Keratinocyte (primary cell): ENCODE measurements around the gene TIRAP. TPM values are rescaled to one million over a fixed set of nuclear protein-coding genes. Genes with fewer than 3 reads are reported as not detected.

Source experiments
- DNase-seq: peaks from one replicate; pipeline ENCODE4 v3.0.0-alpha.2; 2011; ENCODE audit warnings: low read depth, missing footprints, low spot score
- FAIRE-seq: peaks from 2 replicates; lab custom pipeline; 2011; peaks lifted over from hg19 to GRCh38; lab: Jason Lieb, UNC
- H2AFZ ChIP-seq: 2 replicates; pipeline ENCODE4 v1.6.0; 2012; ENCODE audit warnings: low read length, control low read depth, inconsistent platforms; ENCODE audit not compliant: control insufficient read depth
- H3K27ac ChIP-seq: 2 replicates; pipeline ENCODE4 v1.5.1; 2011; ENCODE audit warnings: low read length; ENCODE audit not compliant: control insufficient read depth, insufficient read depth
- H3K27me3 ChIP-seq: 3 replicates; pipeline ENCODE4 v1.6.0; 2011; ENCODE audit warnings: low read length; ENCODE audit not compliant: control insufficient read depth, insufficient read depth; ENCODE audit errors: extremely low read depth
- H3K36me3 ChIP-seq, 2 experiments: 2 replicates in 1 of 2; 3 replicates in 1 of 2; pipeline ENCODE4 v1.5.1; 2011; ENCODE audit warnings: low read length in 2 of 2, mild to moderate bottlenecking in 1 of 2; ENCODE audit not compliant: control insufficient read depth in 2 of 2, insufficient read depth in 2 of 2; ENCODE audit errors: extremely low read depth in 1 of 2
- H3K4me1 ChIP-seq: 3 replicates; pipeline ENCODE4 v1.5.1; 2011; ENCODE audit warnings: low read length; ENCODE audit not compliant: control insufficient read depth, insufficient read depth; ENCODE audit errors: extremely low read depth
- H3K4me2 ChIP-seq: 3 replicates; pipeline ENCODE4 v1.6.0; 2011; ENCODE audit warnings: low read depth, low read length; ENCODE audit not compliant: control insufficient read depth, insufficient read depth; ENCODE audit errors: extremely low read depth
- H3K4me3 ChIP-seq, 3 experiments: fragments of 200-600 bp in 1 of 3; sonication (generic) in 1 of 3; 2 replicates in 2 of 3; 3 replicates in 1 of 3; pipeline ENCODE4 v1.5.1; 2011 to 2016; ENCODE audit warnings: low read length in 3 of 3, mild to moderate bottlenecking in 3 of 3, control low read depth in 2 of 3, inconsistent platforms in 1 of 3, low read depth in 1 of 3, mixed read lengths in 1 of 3, mixed run types in 1 of 3, moderate library complexity in 1 of 3; ENCODE audit not compliant: control insufficient read depth in 2 of 3, insufficient read depth in 2 of 3; ENCODE audit errors: extremely low read depth in 1 of 3
- H3K79me2 ChIP-seq: 2 replicates; pipeline ENCODE4 v1.6.0; 2012; ENCODE audit warnings: low read length; ENCODE audit not compliant: control insufficient read depth, insufficient read depth
- H3K9ac ChIP-seq: 3 replicates; pipeline ENCODE4 v1.6.0; 2011; ENCODE audit warnings: low read length; ENCODE audit not compliant: control insufficient read depth, insufficient read depth; ENCODE audit errors: extremely low read depth
- H3K9me1 ChIP-seq: 3 replicates; pipeline ENCODE4 v1.6.0; 2011; ENCODE audit warnings: low read length; ENCODE audit not compliant: control insufficient read depth, insufficient read depth; ENCODE audit errors: extremely low read depth
- H3K9me3 ChIP-seq: 2 replicates; pipeline ENCODE4 v1.5.1; 2012; ENCODE audit warnings: low read depth, low read length; ENCODE audit not compliant: control insufficient read depth
- H4K20me1 ChIP-seq: 3 replicates; pipeline ENCODE4 v1.6.0; 2011; ENCODE audit warnings: low read length; ENCODE audit not compliant: control insufficient read depth, insufficient read depth; ENCODE audit errors: extremely low read depth
- CTCF ChIP-seq, 3 experiments: IDR thresholded peaks in 1 of 3; conservative IDR thresholded peaks in 1 of 3; optimal IDR thresholded peaks in 1 of 3; 2 replicates in 2 of 3; 3 replicates in 1 of 3; pipeline versions ENCODE3 to v1.5.1; 2011; ENCODE audit warnings: low read length in 3 of 3, mild to moderate bottlenecking in 3 of 3, moderate library complexity in 2 of 3, control low read depth in 1 of 3, inconsistent platforms in 1 of 3; ENCODE audit not compliant: insufficient read depth in 2 of 3; ENCODE audit errors: extremely low read depth in 1 of 3
- EZH2 ChIP-seq: IDR thresholded peaks from one replicate; pipeline ENCODE4 v1.6.1; 2012; ENCODE audit warnings: inconsistent platforms, mild to moderate bottlenecking, low read length, moderate library complexity
- dilution Hi-C: fragments of 300-500 bp; cut with MboI; formaldehyde crosslinking; loops from one replicate; pipeline ENCODE4 v1.7.0; 2020; ENCODE audit warnings: low sequenced_read_pairs; ENCODE audit not compliant: extremely low pct_ligation_motif_present
- polyA plus RNA-seq, 5 experiments: library from polyadenylated mRNA; depleted of rRNA in 3 of 5; stranded (reverse) in 3 of 5; stranded (forward) in 1 of 5; unstranded in 1 of 5; fragments of >200 nt; gene quantifications; 1 replicate in 1 of 5; 2 replicates in 3 of 5; 3 replicates in 1 of 5; pipeline versions ENCODE4 v1.2.1 to v1.2.3, GENCODE V29; 2011 to 2012; ENCODE audit warnings: missing spikeins in 2 of 5, low read depth in 1 of 5, low replicate concordance in 1 of 5

TIRAP gene
- polyA plus RNA-seq, 1 donor (not counting 4 experiments of a cell fraction or from before 2014, with no cell fraction given), result 3.2 TPM

- H3K36me3 ChIP-seq, result peaks cover 0 to 4% of the 10 kb centered on the region in 2 experiments
- no peak for TF ChIP-seq EZH2
- no peak for TF ChIP-seq CTCF (optimal IDR thresholded peaks at IDR 0.05 in 1 of 3, IDR thresholded peaks at IDR 0.05 in 1 of 3, conservative IDR thresholded peaks at IDR 0.05 in 1 of 3; ENCODE audit: extremely low read depth in 1 of 3, insufficient read depth in 2 of 3, low read length in 3 of 3)
- no peaks in the 10 kb centered on the region for H3K27me3 ChIP-seq
- H3K9me1 ChIP-seq, result peaks cover 3% of the 10 kb centered on the region
- no peaks in the 10 kb centered on the region for H4K20me1 ChIP-seq
- H3K27ac ChIP-seq, result no peak overlapping the region
- DNase-seq (no peak), FAIRE-seq (no peak)
- H3K9ac ChIP-seq, result no peak overlapping the region
- H3K4me1 ChIP-seq, result peaks cover 20% of the 10 kb centered on the region
- H3K79me2 ChIP-seq, result no peaks in the 10 kb centered on the region
- no peaks in the 10 kb centered on the region for H3K9me3 ChIP-seq
- no peak overlapping the region for H3K4me3 ChIP-seq
- H3K4me2 ChIP-seq, result no peak overlapping the region
- dilution Hi-C loops, result no loop called here
- H2AFZ ChIP-seq, result no peak overlapping the region
Measured at GRCh38 chr11:126329644-126330211, 46.8 kb downstream of the TIRAP start.

- no peak for FAIRE-seq
- TF ChIP-seq EZH2, result no peak
- no peak for TF ChIP-seq CTCF (optimal IDR thresholded peaks at IDR 0.05 in 1 of 3, IDR thresholded peaks at IDR 0.05 in 1 of 3, conservative IDR thresholded peaks at IDR 0.05 in 1 of 3; ENCODE audit: extremely low read depth in 1 of 3, insufficient read depth in 2 of 3, low read length in 3 of 3)
- no peak for DNase-seq
- Histone ChIP-seq H3K4me2 (no peak overlapping the region), H3K9ac (no peak overlapping the region), H3K4me3 (no peak overlapping the region), H2AFZ (no peak overlapping the region), H3K4me1 (peaks cover 20% of the 10 kb centered on the region), H3K36me3 (peaks cover 4 to 8% of the 10 kb centered on the region in 2 experiments), H3K9me3 (no peaks in the 10 kb centered on the region), H3K9me1 (peaks cover 3% of the 10 kb centered on the region), H3K27me3 (no peaks in the 10 kb centered on the region), H4K20me1 (no peaks in the 10 kb centered on the region), H3K27ac (no peak overlapping the region), H3K79me2 (no peaks in the 10 kb centered on the region)
- dilution Hi-C loops, result no loop called here
Measured at GRCh38 chr11:126331286-126331685, 48.4 kb downstream of the TIRAP start.
